Thyroid gland (tissue), 4 donors: Measurements from ENCODE around the gene LRRC7. TPM values are rescaled to one million over a fixed set of nuclear protein-coding genes. Genes with fewer than 3 reads are reported as not detected.

Experiments used
- DNase-seq, 2 donors: peaks; one replicate each; pipeline ENCODE4 v3.0.0-alpha.2; 2019
- H3K27ac ChIP-seq, 3 donors: fragments of 200-600 bp; sonication (generic); 1 replicate in 2 of 3; 2 replicates in 1 of 3; pipeline ENCODE4 v1.5.1; 2016 to 2019; ENCODE audit warnings: mild to moderate bottlenecking in 1 of 3, moderate library complexity in 1 of 3
- H3K27me3 ChIP-seq: fragments of 200-600 bp; sonication (generic); one replicate; pipeline ENCODE4 v1.5.1; 2019
- H3K36me3 ChIP-seq, 2 donors: fragments of 200-600 bp; sonication (generic); one replicate each; pipeline ENCODE4 v1.5.1; 2016 to 2019
- H3K4me1 ChIP-seq, 2 donors: fragments of 200-600 bp; sonication (generic); one replicate each; pipeline ENCODE4 v1.5.1; 2017 to 2019
- H3K4me3 ChIP-seq, 3 donors: fragments of 200-600 bp; sonication (generic); replicated peaks in 1 of 3; 1 replicate in 2 of 3; 2 replicates in 1 of 3; pipeline ENCODE4 v1.5.1; 2016; ENCODE audit warnings: mild to moderate bottlenecking in 1 of 3
- H3K9me3 ChIP-seq: fragments of 200-600 bp; sonication (generic); one replicate; pipeline ENCODE4 v1.5.1; 2017
- CTCF ChIP-seq, 6 experiments: fragments of 200-600 bp in 3 of 6; fragments of 450-650 bp in 3 of 6; sonication (generic) in 3 of 6; IDR thresholded peaks; one replicate each; pipeline ENCODE4 v1.5.1; 2016 to 2019; ENCODE audit warnings: antibody characterized with exemption in 6 of 6, mild to moderate bottlenecking in 2 of 6, inconsistent platforms in 1 of 6, moderate library complexity in 1 of 6
- POLR2A ChIP-seq, 2 donors: fragments of 450-650 bp; IDR thresholded peaks; one replicate each; pipeline ENCODE4 v1.6.1; 2017; ENCODE audit warnings: antibody characterized with exemption in 2 of 2, mild to moderate bottlenecking in 2 of 2, moderate library complexity in 1 of 2
- WGBS, 2 donors: methylation state at CpG; one replicate each; pipeline ENCODE4 v1.1.5; 2017; 5-methylcytosine and 5-hydroxymethylcytosine counted together
- intact Hi-C: fragments of 100-400 bp; cut with DNase I; formaldehyde crosslinking; loops from one replicate; pipeline ENCODE4 v1.15.1; 2023
- total RNA-seq, 4 donors: library from RNA; depleted of rRNA; stranded (reverse); fragments of >200 nt; gene quantifications; one replicate each; pipeline ENCODE4 v1.2.3, GENCODE V29; 2016

LRRC7 gene
- total RNA-seq, 4 donors from 2014 or later: 7.9 to 31.7 (median 18.7) TPM

- DNase-seq: no peak
- H3K36me3 ChIP-seq: no peaks in the 10 kb centered on the region
- H3K9me3 ChIP-seq: no peaks in the 10 kb centered on the region
- WGBS, 2 donors: 83 to 92% methylated on average over 1 of the region's 1 CpG
- intact Hi-C loops: no loop called here
- no peak overlapping the region for H3K27ac ChIP-seq
- TF ChIP-seq CTCF (IDR thresholded peaks at IDR 0.05) (no peak), POLR2A (IDR thresholded peaks at IDR 0.05) (no peak)
- no peaks in the 10 kb centered on the region for H3K27me3 ChIP-seq
- H3K4me1 ChIP-seq: no peaks in the 10 kb centered on the region
- H3K4me3 ChIP-seq: no peak overlapping the region
Measured at GRCh38 chr1:69858534-69858933, 290.8 kb downstream of the LRRC7 start.

- TF ChIP-seq POLR2A (IDR thresholded peaks at IDR 0.05) (no peak), CTCF (IDR thresholded peaks at IDR 0.05) (no peak)
- no peak for DNase-seq
- Histone ChIP-seq H3K36me3 (no peaks in the 10 kb centered on the region), H3K4me3 (no peak overlapping the region), H3K27me3 (no peaks in the 10 kb centered on the region), H3K27ac (no peak overlapping the region), H3K4me1 (no peaks in the 10 kb centered on the region), H3K9me3 (no peaks in the 10 kb centered on the region)
- WGBS, 2 donors: 77 to 78% methylated on average over 5 of the region's 5 CpGs
- intact Hi-C loops: no loop called here
Measured at GRCh38 chr1:69861641-69862040, 293.9 kb downstream of the LRRC7 start.

- no peak for DNase-seq
- no peaks in the 10 kb centered on the region for H3K9me3 ChIP-seq
- no peaks in the 10 kb centered on the region for H3K36me3 ChIP-seq
- H3K27ac ChIP-seq: no peak overlapping the region
- H3K4me3 ChIP-seq: no peak overlapping the region
- no peaks in the 10 kb centered on the region for H3K27me3 ChIP-seq
- intact Hi-C loops: no loop called here
- TF ChIP-seq CTCF (IDR thresholded peaks at IDR 0.05) (no peak), POLR2A (IDR thresholded peaks at IDR 0.05) (no peak)
- H3K4me1 ChIP-seq: no peaks in the 10 kb centered on the region
- 92 to 95% methylated on average over 1 of the region's 1 CpG for WGBS, 2 donors
Measured at GRCh38 chr1:69862906-69863305, 295.2 kb downstream of the LRRC7 start.

GRCh38 chr1:69863704-69864103 lies 296.0 kb downstream of the LRRC7 start:
- Histone ChIP-seq H3K9me3 (no peaks in the 10 kb centered on the region), H3K27ac (no peak overlapping the region), H3K4me1 (no peaks in the 10 kb centered on the region), H3K4me3 (no peak overlapping the region), H3K36me3 (no peaks in the 10 kb centered on the region), H3K27me3 (no peaks in the 10 kb centered on the region)
- intact Hi-C loops: no loop called here
- WGBS, 2 donors: 88 to 89% methylated on average over 1 of the region's 1 CpG
- TF ChIP-seq POLR2A (IDR thresholded peaks at IDR 0.05) (no peak), CTCF (IDR thresholded peaks at IDR 0.05) (no peak)
- no peak for DNase-seq

DNA sequence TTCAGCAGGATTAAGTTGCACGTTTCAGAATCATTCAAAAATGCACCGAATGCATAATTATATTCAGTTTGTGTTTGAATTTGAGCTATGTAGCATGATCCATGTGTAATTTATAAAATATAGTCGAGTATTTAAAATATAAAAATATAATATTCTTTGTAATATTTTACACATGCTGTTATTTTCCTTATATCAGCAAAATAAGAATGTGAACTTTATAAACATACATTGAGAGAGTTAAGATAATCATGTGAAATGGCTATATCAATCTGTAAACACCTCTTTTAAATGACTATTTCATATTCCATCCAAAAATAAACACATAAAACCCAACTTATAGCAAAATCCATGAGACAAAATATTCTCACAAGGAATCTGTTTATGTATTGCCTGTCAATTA lies 303.7 kb downstream of the LRRC7 start:
- no peaks in the 10 kb centered on the region for H3K27me3 ChIP-seq
- H3K4me3 ChIP-seq: no peak overlapping the region
- no peaks in the 10 kb centered on the region for H3K36me3 ChIP-seq
- DNase-seq: no peak
- H3K27ac ChIP-seq: no peak overlapping the region
- no peaks in the 10 kb centered on the region for H3K9me3 ChIP-seq
- WGBS, 2 donors: 57 to 69% methylated on average over 3 of the region's 3 CpGs
- no peaks in the 10 kb centered on the region for H3K4me1 ChIP-seq
- no peak for TF ChIP-seq POLR2A (IDR thresholded peaks at IDR 0.05)
- TF ChIP-seq CTCF (IDR thresholded peaks at IDR 0.05): no peak
- intact Hi-C loops: no loop called here
